NB4 (cell line): Measurements from ENCODE around the gene RETREG1.

ENCODE experiments used
- DNase-seq: peaks from one replicate; pipeline ENCODE4 v3.0.0; 2010; ENCODE audit warnings: low read depth
- H3K4me3 ChIP-seq: one replicate; pipeline ENCODE4 v1.5.1; 2011; ENCODE audit warnings: mild to moderate bottlenecking, low read depth, low read length, moderate library complexity
- CTCF ChIP-seq: IDR thresholded peaks from one replicate; pipeline ENCODE4 v1.5.1; 2012; ENCODE audit warnings: low read depth, low read length
- MAX ChIP-seq: IDR thresholded peaks from 2 replicates; pipeline ENCODE4 v1.6.1; 2011; ENCODE audit warnings: low read depth, low read length
- MYC ChIP-seq: IDR thresholded peaks from 2 replicates; pipeline ENCODE4 v1.6.1; 2011; ENCODE audit warnings: low read depth, low read length
- POLR2A ChIP-seq: IDR thresholded peaks from 2 replicates; pipeline ENCODE4 v1.6.1; 2011; ENCODE audit warnings: mild to moderate bottlenecking; ENCODE audit not compliant: insufficient read length; ENCODE audit errors: extremely low read depth

RETREG1 gene

DNA sequence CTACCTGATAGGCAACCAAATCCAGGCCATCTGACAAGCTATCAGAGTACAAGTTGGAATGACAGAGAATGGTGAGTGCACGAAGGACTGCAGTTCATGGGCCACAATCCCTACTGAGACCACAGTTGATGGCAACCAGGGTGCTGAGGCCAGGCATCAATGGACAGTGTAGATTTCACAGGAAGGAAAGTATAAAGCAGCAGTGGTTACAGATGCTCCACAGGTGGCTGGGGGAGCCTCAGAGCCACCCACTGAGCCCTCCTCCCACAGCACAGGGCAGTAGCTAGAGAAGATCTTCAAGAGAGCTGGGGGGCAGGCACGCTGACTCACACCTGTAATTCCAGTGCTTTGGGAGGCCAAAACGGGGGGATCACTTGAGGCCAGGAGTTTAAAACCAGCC, 49.4 kb downstream of the RETREG1 start:
- no peak for DNase-seq
- no peak overlapping the region for H3K4me3 ChIP-seq
- no peak for TF ChIP-seq MYC
- TF ChIP-seq POLR2A = no peak
- no peak for TF ChIP-seq MAX
- TF ChIP-seq CTCF = no peak

GRCh38 chr5:16565118-16565517, 51.7 kb downstream of the RETREG1 start:
- TF ChIP-seq POLR2A = no peak
- TF ChIP-seq CTCF = no peak
- no peak for TF ChIP-seq MYC
- TF ChIP-seq MAX = no peak
- no peak for DNase-seq

GRCh38 chr5:16564248-16564867, 52.4 kb downstream of the RETREG1 start:
- no peak for DNase-seq
- H3K4me3 ChIP-seq = no peak overlapping the region
- TF ChIP-seq MAX = no peak
- no peak for TF ChIP-seq CTCF
- TF ChIP-seq POLR2A = no peak
- no peak for TF ChIP-seq MYC

More at GRCh38 chr5:16565118-16565517, 51.7 kb downstream of the RETREG1 start:
- H3K4me3 ChIP-seq = no peak overlapping the region

GRCh38 chr5:16563686-16564085, 53.1 kb downstream of the RETREG1 start:
- no peak for DNase-seq
- no peak overlapping the region for H3K4me3 ChIP-seq
- TF ChIP-seq MAX (no peak), CTCF (no peak), MYC (no peak), POLR2A (no peak)

DNA sequence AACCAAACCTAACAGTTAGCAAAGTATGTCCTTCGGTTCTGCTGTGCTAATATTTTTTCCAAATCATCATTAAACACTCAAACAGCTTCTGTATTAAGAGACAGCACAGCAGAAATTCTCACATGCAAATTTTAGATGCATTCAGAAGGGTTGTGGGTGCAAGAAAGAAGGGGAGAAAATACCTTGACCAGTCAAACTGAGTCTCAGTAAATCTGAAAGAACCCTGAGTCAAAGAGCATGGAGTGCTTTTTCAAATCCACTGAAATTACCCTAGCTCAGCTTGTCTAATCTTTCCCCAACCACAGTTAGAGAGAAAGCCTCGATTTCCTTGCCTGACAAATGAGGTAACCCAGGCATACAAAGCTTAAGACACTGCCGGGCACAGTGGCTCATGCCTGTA, 55.1 kb downstream of the RETREG1 start:
- no peak for TF ChIP-seq MYC
- TF ChIP-seq CTCF = no peak
- TF ChIP-seq POLR2A = no peak
- TF ChIP-seq MAX = no peak
- H3K4me3 ChIP-seq = no peak overlapping the region
- no peak for DNase-seq
